WTC11 (cell line): Measurements from ENCODE around the gene SIGLEC15. TPM values are rescaled to one million over a fixed set of nuclear protein-coding genes. Genes with fewer than 3 reads are reported as not detected.
A peak's percentile ranks its signal among the peaks of the same experiment; 100 is the strongest.

Experiments
- ATAC-seq: fragments of 200-7000 bp; cut with Tn5 transposase; 2 replicates; pipeline ENCODE4 v1.10.0; 2021; ENCODE audit warnings: mild to moderate bottlenecking, moderate library complexity
- CTCF ChIA-PET: fragments of 300-600 bp; sonication (Branson Sonifier 250); formaldehyde crosslinking; loops from one replicate; lab custom pipeline; 2021; ENCODE audit warnings: antibody characterized with exemption; lab: Charles Lee
- POLR2A ChIA-PET: fragments of 350-600 bp; sonication (Branson Sonifier 250); formaldehyde crosslinking; loops from one replicate; lab custom pipeline; 2021; ENCODE audit warnings: antibody characterized with exemption; lab: Charles Lee
- DNase-seq: peaks from one replicate; pipeline ENCODE4 v3.0.0; 2021; ENCODE audit warnings: low spot score
- H3K27ac Mint-ChIP-seq: 2 replicates; pipeline ENCODE4 v1.8.0; 2021; ENCODE audit warnings: mixed read lengths
- H3K27me3 Mint-ChIP-seq: 2 replicates; pipeline ENCODE4 v1.8.0; 2021; ENCODE audit warnings: low read depth, mild to moderate bottlenecking, moderate library complexity, mixed read lengths
- H3K36me3 Mint-ChIP-seq: 2 replicates; pipeline ENCODE4 v1.8.0; 2021; ENCODE audit warnings: mixed read lengths
- H3K4me1 Mint-ChIP-seq: 2 replicates; pipeline ENCODE4 v1.8.0; 2022; ENCODE audit warnings: mixed read lengths
- H3K4me3 Mint-ChIP-seq: 2 replicates; pipeline ENCODE4 v1.8.0; 2021; ENCODE audit warnings: mild to moderate bottlenecking, moderate library complexity, mixed read lengths
- H3K9me3 Mint-ChIP-seq: 2 replicates; pipeline ENCODE4 v1.8.0; 2021; ENCODE audit warnings: mixed read lengths
- CBFB ChIP-seq: sonication (generic); formaldehyde crosslinking; IDR thresholded peaks from 2 replicates; pipeline ENCODE4 v1.8.1; 2022; ENCODE audit warnings: mild to moderate bottlenecking, low read depth, missing genetic modification reagents
- CREB1 ChIP-seq: sonication (generic); formaldehyde crosslinking; IDR thresholded peaks from 2 replicates; pipeline ENCODE4 v1.8.0; 2023; ENCODE audit warnings: mild to moderate bottlenecking, missing genetic modification reagents
- CREM ChIP-seq: sonication (generic); formaldehyde crosslinking; IDR thresholded peaks from 2 replicates; pipeline ENCODE4 v1.8.1; 2022; ENCODE audit warnings: mild to moderate bottlenecking, missing genetic modification reagents, moderate library complexity
- ETV6 ChIP-seq: sonication (generic); formaldehyde crosslinking; IDR thresholded peaks from 2 replicates; pipeline ENCODE4 v1.8.1; 2022; ENCODE audit warnings: mild to moderate bottlenecking, missing genetic modification reagents
- FOXJ3 ChIP-seq: sonication (generic); formaldehyde crosslinking; IDR thresholded peaks from 2 replicates; pipeline ENCODE4 v1.9.0; 2021; ENCODE audit warnings: missing genetic modification reagents, mild to moderate bottlenecking, borderline replicate concordance
- FOXP1 ChIP-seq: sonication (generic); formaldehyde crosslinking; IDR thresholded peaks from 2 replicates; pipeline ENCODE4 v1.8.0; 2022; ENCODE audit warnings: missing genetic modification reagents, mild to moderate bottlenecking, moderate library complexity, borderline replicate concordance
- MXD4 ChIP-seq: fragments of 250-450 bp; sonication (Bioruptor Pico); IDR thresholded peaks from 2 replicates; pipeline ENCODE4 v1.8.0; 2021; ENCODE audit warnings: mild to moderate bottlenecking, moderate library complexity, borderline replicate concordance
- NFE2L1 ChIP-seq: sonication (generic); formaldehyde crosslinking; IDR thresholded peaks from 2 replicates; pipeline ENCODE4 v1.8.1; 2023; ENCODE audit warnings: missing genetic modification reagents
- NR1H2 ChIP-seq: sonication (generic); formaldehyde crosslinking; IDR thresholded peaks from 2 replicates; pipeline ENCODE4 v1.9.0; 2021; ENCODE audit warnings: mild to moderate bottlenecking, moderate library complexity, missing genetic modification reagents
- NR2C2 ChIP-seq: sonication (generic); formaldehyde crosslinking; IDR thresholded peaks from 2 replicates; pipeline ENCODE4 v1.8.0; 2022; ENCODE audit warnings: mild to moderate bottlenecking, missing genetic modification reagents
- OVOL2 ChIP-seq: fragments of 250-450 bp; sonication (Bioruptor Pico); IDR thresholded peaks from 2 replicates; pipeline ENCODE4 v1.9.0; 2021; ENCODE audit warnings: mild to moderate bottlenecking, borderline replicate concordance
- PRRX2 ChIP-seq: fragments of 250-450 bp; sonication (Bioruptor Pico); IDR thresholded peaks from 2 replicates; pipeline ENCODE4 v1.8.0; 2021; ENCODE audit warnings: mild to moderate bottlenecking
- RELA ChIP-seq: sonication (generic); formaldehyde crosslinking; IDR thresholded peaks from 2 replicates; pipeline ENCODE4 v1.8.1; 2022; ENCODE audit warnings: missing genetic modification reagents, mild to moderate bottlenecking, borderline replicate concordance
- SP1 ChIP-seq: sonication (generic); formaldehyde crosslinking; conservative IDR thresholded peaks from 2 replicates; pipeline ENCODE4 v1.8.1; 2022; ENCODE audit warnings: missing genetic modification reagents
- TP53 ChIP-seq: sonication (generic); formaldehyde crosslinking; IDR thresholded peaks from 2 replicates; pipeline ENCODE4 v1.8.1; 2023; ENCODE audit warnings: mild to moderate bottlenecking, missing genetic modification reagents
- ZNF121 ChIP-seq: sonication (generic); formaldehyde crosslinking; IDR thresholded peaks from 2 replicates; pipeline ENCODE4 v1.8.0; 2023; ENCODE audit warnings: missing genetic modification reagents
- ZNF138 ChIP-seq: sonication (generic); formaldehyde crosslinking; conservative IDR thresholded peaks from 2 replicates; pipeline ENCODE4 v1.8.1; 2022; ENCODE audit warnings: mild to moderate bottlenecking, moderate library complexity, missing genetic modification reagents
- ZNF416 ChIP-seq: fragments of 250-450 bp; sonication (Bioruptor Pico); IDR thresholded peaks from 2 replicates; pipeline ENCODE4 v1.9.0; 2021; ENCODE audit warnings: mild to moderate bottlenecking, inconsistent platforms
- total RNA-seq: library from RNA; stranded (reverse); gene quantifications from 3 replicates; pipeline ENCODE4 v1.2.3, GENCODE V29; 2021
- TF ChIP-seq, protein P1 (sequence below): sonication (generic); formaldehyde crosslinking; IDR thresholded peaks from 2 replicates; pipeline ENCODE4 v1.8.1; 2022; ENCODE audit warnings: low read depth, missing genetic modification reagents, borderline replicate concordance
- TF ChIP-seq, protein P2 (sequence below): fragments of 250-450 bp; sonication (Bioruptor Pico); IDR thresholded peaks from 2 replicates; pipeline ENCODE4 v1.9.0; 2021; ENCODE audit warnings: mild to moderate bottlenecking
- TF ChIP-seq, protein P3 (sequence below): sonication (generic); formaldehyde crosslinking; IDR thresholded peaks from 2 replicates; pipeline ENCODE4 v1.8.1; 2023; ENCODE audit warnings: mild to moderate bottlenecking, missing genetic modification reagents, moderate library complexity

Gene SIGLEC15
- total RNA-seq, 1 experiment from 2014 or later, result not detected

DNA sequence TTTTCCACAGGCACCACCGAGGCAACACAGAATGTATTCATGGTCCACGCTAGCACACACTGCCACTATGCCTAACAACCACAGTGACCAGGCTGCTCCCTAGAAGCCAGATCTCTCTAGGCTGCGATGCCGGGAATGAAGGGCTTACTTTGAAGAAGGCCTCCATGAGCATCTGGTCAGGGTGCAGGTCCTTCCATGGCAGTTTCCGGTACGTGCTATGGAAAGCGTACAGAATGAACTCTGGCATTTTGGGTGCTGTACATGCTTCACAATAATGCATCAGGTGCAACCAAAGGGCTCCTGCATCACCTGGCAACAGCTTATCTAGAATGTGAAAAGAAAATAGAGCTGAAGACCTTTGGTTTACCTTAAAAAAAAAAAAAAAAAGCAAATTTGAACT, 44.9 kb downstream of the SIGLEC15 start:
- ATAC-seq (no peak), DNase-seq (no peak)
- Mint-ChIP-seq H3K4me1 (no peaks in the 10 kb centered on the region), H3K36me3 (peaks cover 21% of the 10 kb centered on the region), H3K27me3 (no peaks in the 10 kb centered on the region), H3K4me3 (no peak overlapping the region), H3K27ac (no peak overlapping the region), H3K9me3 (peaks cover 5% of the 10 kb centered on the region)
- TF ChIP-seq FOXJ3 (CRISPR knock-in tag), result no peak
- TF ChIP-seq CREB1 (CRISPR knock-in tag), result no peak
- TF ChIP-seq, protein P1, sequence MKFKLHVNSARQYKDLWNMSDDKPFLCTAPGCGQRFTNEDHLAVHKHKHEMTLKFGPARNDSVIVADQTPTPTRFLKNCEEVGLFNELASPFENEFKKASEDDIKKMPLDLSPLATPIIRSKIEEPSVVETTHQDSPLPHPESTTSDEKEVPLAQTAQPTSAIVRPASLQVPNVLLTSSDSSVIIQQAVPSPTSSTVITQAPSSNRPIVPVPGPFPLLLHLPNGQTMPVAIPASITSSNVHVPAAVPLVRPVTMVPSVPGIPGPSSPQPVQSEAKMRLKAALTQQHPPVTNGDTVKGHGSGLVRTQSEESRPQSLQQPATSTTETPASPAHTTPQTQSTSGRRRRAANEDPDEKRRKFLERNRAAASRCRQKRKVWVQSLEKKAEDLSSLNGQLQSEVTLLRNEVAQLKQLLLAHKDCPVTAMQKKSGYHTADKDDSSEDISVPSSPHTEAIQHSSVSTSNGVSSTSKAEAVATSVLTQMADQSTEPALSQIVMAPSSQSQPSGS, result no peak
- TF ChIP-seq RELA (CRISPR knock-in tag), result no peak
- TF ChIP-seq ZNF138 (CRISPR knock-in tag), result no peak
- POLR2A ChIA-PET, result interaction anchor here (0.7 kb wide), 1 partner anchor 38 kb away, joined by 5 read pairs; no protein-coding TSS in a partner anchor
- CTCF ChIA-PET, result interaction anchor here (1.0 to 3.0 kb wide), 3 partner anchors 8 to 40 kb away, joined by 3 to 20 read pairs (median 4); no protein-coding TSS in a partner anchor

DNA sequence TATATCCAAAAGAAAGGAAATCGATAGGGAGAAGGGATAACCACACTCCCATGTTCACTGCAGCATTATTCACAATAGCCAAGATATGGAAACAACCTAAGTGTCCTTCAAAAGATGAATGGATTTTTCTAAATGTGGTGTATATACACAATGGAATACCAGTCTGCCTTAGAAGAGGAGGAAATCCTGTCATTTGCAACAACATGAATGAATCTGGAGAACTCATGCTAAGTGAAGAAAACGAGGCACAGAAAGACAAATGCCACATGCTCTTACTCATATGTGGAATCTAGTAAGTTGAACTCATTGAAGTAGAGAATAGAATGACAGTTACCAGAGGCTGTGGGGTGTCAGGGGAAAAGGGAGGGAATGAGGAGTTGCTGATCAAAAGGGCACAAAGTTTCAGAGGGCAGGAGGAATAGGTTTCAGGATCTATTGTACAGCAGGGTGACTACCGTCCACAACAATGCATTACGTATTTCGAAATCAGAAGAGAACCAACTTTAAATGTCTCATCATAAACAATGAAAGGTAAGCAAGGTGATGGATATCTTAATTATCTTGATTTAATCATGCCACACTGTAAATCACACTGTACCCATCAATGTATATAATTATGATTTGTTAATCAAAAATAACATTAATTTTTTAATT, 46.1 kb downstream of the SIGLEC15 start:
- no peaks in the 10 kb centered on the region for H3K27me3 Mint-ChIP-seq
- peaks cover 7% of the 10 kb centered on the region for H3K9me3 Mint-ChIP-seq
- no peaks in the 10 kb centered on the region for H3K4me1 Mint-ChIP-seq
- ChIA-PET POLR2A (no interaction called here), CTCF (no interaction called here)
- ATAC-seq (no peak), DNase-seq (no peak)
- H3K4me3 Mint-ChIP-seq, result no peak overlapping the region
- TF ChIP-seq MXD4 (CRISPR knock-in tag) (no peak), ZNF121 (CRISPR knock-in tag) (no peak), FOXP1 (CRISPR knock-in tag) (no peak), RELA (CRISPR knock-in tag) (no peak)
- H3K27ac Mint-ChIP-seq, result 0 out of 2 replicates have a peak overlapping the region, but pooled peaks have one; percentile 0
- peaks cover 21% of the 10 kb centered on the region for H3K36me3 Mint-ChIP-seq

DNA sequence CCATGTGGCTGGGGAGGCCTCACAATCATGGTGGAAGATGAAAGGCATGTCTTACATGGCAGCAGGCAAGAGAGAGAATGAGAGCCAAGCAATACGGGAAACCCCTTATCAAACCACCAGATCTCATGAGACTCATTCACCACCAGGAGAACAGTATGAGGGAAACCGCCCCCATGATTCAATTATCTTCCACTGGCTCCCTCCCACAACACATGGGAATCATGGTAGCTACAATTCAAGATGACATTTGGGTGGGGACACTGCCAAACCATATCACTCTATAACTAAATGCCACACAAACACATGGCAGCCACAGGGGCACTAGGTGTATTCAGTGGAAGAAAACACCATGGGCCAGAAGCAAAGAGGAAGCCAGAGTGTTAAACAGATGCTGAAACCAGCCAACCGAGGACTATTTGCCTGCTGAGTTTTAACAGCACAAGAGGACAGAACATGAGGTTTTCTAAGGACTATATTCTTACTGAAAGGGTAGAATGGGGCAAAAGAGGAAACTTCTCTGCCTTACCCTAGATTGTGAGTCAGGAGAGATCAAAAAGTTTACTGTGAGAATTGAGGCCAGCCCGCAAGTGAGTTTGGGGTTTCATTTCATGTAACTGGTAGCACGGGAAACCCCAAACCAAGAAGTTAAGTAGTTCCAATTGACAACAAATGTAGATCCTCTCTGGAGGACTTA, 49.2 kb downstream of the SIGLEC15 start:
- no peak for DNase-seq
- ATAC-seq, result no peak
- Mint-ChIP-seq H3K27ac (no peak overlapping the region), H3K36me3 (peaks cover 20% of the 10 kb centered on the region), H3K27me3 (no peaks in the 10 kb centered on the region), H3K9me3 (peaks cover 7% of the 10 kb centered on the region), H3K4me3 (no peak overlapping the region), H3K4me1 (no peaks in the 10 kb centered on the region)
- ChIA-PET CTCF (no interaction called here), POLR2A (no interaction called here)
- TF ChIP-seq CBFB, result no peak
- TF ChIP-seq ZNF416, result no peak
- TF ChIP-seq NFE2L1 (CRISPR knock-in tag), result no peak
- TF ChIP-seq PRRX2 (CRISPR knock-in tag), result no peak
- TF ChIP-seq, protein P2, sequence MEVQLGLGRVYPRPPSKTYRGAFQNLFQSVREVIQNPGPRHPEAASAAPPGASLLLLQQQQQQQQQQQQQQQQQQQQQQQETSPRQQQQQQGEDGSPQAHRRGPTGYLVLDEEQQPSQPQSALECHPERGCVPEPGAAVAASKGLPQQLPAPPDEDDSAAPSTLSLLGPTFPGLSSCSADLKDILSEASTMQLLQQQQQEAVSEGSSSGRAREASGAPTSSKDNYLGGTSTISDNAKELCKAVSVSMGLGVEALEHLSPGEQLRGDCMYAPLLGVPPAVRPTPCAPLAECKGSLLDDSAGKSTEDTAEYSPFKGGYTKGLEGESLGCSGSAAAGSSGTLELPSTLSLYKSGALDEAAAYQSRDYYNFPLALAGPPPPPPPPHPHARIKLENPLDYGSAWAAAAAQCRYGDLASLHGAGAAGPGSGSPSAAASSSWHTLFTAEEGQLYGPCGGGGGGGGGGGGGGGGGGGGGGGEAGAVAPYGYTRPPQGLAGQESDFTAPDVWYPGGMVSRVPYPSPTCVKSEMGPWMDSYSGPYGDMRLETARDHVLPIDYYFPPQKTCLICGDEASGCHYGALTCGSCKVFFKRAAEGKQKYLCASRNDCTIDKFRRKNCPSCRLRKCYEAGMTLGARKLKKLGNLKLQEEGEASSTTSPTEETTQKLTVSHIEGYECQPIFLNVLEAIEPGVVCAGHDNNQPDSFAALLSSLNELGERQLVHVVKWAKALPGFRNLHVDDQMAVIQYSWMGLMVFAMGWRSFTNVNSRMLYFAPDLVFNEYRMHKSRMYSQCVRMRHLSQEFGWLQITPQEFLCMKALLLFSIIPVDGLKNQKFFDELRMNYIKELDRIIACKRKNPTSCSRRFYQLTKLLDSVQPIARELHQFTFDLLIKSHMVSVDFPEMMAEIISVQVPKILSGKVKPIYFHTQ (CRISPR knock-in tag), result no peak
- no peak for TF ChIP-seq ETV6 (CRISPR knock-in tag)
- TF ChIP-seq OVOL2 (CRISPR knock-in tag), result no peak
- TF ChIP-seq, protein P3, sequence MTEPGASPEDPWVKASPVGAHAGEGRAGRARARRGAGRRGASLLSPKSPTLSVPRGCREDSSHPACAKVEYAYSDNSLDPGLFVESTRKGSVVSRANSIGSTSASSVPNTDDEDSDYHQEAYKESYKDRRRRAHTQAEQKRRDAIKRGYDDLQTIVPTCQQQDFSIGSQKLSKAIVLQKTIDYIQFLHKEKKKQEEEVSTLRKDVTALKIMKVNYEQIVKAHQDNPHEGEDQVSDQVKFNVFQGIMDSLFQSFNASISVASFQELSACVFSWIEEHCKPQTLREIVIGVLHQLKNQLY (CRISPR knock-in tag), result no peak
- TF ChIP-seq SP1 (CRISPR knock-in tag), result no peak
- no peak for TF ChIP-seq TP53 (CRISPR knock-in tag)
- no peak for TF ChIP-seq NR1H2
- no peak for TF ChIP-seq CREM
- no peak for TF ChIP-seq NR2C2 (CRISPR knock-in tag)
